Aorta (tissue), 5 donors: ENCODE results near the gene TTC21B. TPM values are rescaled to one million over a fixed set of nuclear protein-coding genes. Genes with fewer than 3 reads are reported as not detected.

Source experiments
- ATAC-seq: fragments of 200-7000 bp; cut with Tn5 transposase; one replicate; pipeline ENCODE4 v1.9.1; 2022; ENCODE audit warnings: moderate library complexity; ENCODE audit not compliant: low FRiP score
- DNase-seq, 2 donors: peaks; one replicate each; pipeline ENCODE4 v3.0.0-alpha.2; 2020
- H3K27ac ChIP-seq, 2 donors: one replicate each; pipeline ENCODE4 v1.5.1; 2013; ENCODE audit warnings: low read length in 2 of 2, mild to moderate bottlenecking in 2 of 2, moderate library complexity in 2 of 2, control low read depth in 1 of 2, inconsistent platforms in 1 of 2, low read depth in 1 of 2
- H3K27me3 ChIP-seq, 2 donors: one replicate each; pipeline ENCODE4 v1.6.1; 2013; ENCODE audit warnings: control low read depth in 1 of 2, low read length in 1 of 2, mild to moderate bottlenecking in 1 of 2, moderate library complexity in 1 of 2; ENCODE audit not compliant: insufficient read depth in 2 of 2, control insufficient read depth in 1 of 2
- H3K36me3 ChIP-seq, 2 donors: one replicate each; pipeline ENCODE4 v1.6.1; 2013; ENCODE audit warnings: control low read depth in 1 of 2, low read length in 1 of 2, mild to moderate bottlenecking in 1 of 2; ENCODE audit not compliant: insufficient read depth in 2 of 2, control insufficient read depth in 1 of 2
- H3K4me1 ChIP-seq, 2 donors: one replicate each; pipeline ENCODE4 v1.6.1; 2013; ENCODE audit warnings: low read length in 2 of 2, control low read depth in 1 of 2, mild to moderate bottlenecking in 1 of 2, moderate library complexity in 1 of 2; ENCODE audit not compliant: insufficient read depth in 2 of 2, control insufficient read depth in 1 of 2
- H3K4me3 ChIP-seq, 2 donors: one replicate each; pipeline ENCODE4 v1.5.1; 2013; ENCODE audit warnings: low read length in 2 of 2, control low read depth in 1 of 2, mild to moderate bottlenecking in 1 of 2
- H3K9me3 ChIP-seq: one replicate; pipeline ENCODE4 v1.6.1; 2013; ENCODE audit warnings: mild to moderate bottlenecking, low read length; ENCODE audit not compliant: control insufficient read depth
- WGBS, 2 donors: extraction: QIAGEN DNeasy Blood & Tissue Kit; methylation state at CpG; one replicate each; pipeline ENCODE4 v1.1.7; 2013; 5-methylcytosine and 5-hydroxymethylcytosine counted together
- intact Hi-C, 2 donors: fragments of 100-400 bp; cut with DNase I; formaldehyde crosslinking; loops; one replicate each; pipeline versions ENCODE4 v1.14.2 to v1.15.0; 2022
- polyA plus RNA-seq, 2 donors: library from polyadenylated mRNA; stranded (reverse); fragments of 200-250 nt; gene quantifications; one replicate each; pipeline ENCODE4 v1.2.3, GENCODE V29; 2013
- total RNA-seq, 2 donors: library from RNA; stranded (reverse); fragmentation: NEBNext Ultra II Directional; extraction: Animal tissue kit (Norgen Biotek cat#: 25700); gene quantifications; one replicate each; pipeline ENCODE4 v1.2.1, GENCODE V29; 2021
- donor health status: healthy with polysubstance abuse.
- donor health status: Bipolar disorder and iron deficiency.
- donor health status: DM: no; HTN: no; CAD: no.
- donor health status: DM: no; HTN: no; CAD: no.
- donor health status: DM: yes; HTN: yes; CAD: no.

TTC21B gene
- total and polyA plus RNA-seq, 4 donors = 3.1 to 31.8 (median 16.9) TPM

DNA sequence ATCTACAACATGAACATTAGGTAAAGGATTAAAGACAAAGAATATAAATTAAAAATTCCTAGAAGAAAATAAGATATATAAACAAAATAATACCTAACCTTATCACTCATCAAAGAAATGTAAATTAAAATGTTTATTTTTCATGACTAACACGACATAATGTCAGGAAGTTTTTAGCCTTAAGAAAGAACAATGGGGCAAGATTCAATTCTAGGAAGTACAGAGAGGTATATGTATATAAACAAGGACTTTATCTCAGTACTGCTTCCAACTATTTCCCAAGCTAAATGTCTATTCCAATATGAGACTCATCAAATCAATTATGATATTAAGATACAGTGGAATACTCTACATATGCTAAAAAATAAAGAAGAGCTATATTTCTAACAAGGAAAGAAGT, 44.1 kb downstream of the TTC21B start:
- Histone ChIP-seq H3K27me3 (no peaks in the 10 kb centered on the region), H3K9me3 (no peaks in the 10 kb centered on the region), H3K4me3 (no peak overlapping the region), H3K4me1 (no peaks in the 10 kb centered on the region), H3K36me3 (no peaks in the 10 kb centered on the region), H3K27ac (no peak overlapping the region)
- DNase-seq = no peak
- 55 to 57% methylated on average over 1 of the region's 1 CpG for WGBS, 2 donors
- ATAC-seq = no peak
- intact Hi-C loops = no loop called here

DNA sequence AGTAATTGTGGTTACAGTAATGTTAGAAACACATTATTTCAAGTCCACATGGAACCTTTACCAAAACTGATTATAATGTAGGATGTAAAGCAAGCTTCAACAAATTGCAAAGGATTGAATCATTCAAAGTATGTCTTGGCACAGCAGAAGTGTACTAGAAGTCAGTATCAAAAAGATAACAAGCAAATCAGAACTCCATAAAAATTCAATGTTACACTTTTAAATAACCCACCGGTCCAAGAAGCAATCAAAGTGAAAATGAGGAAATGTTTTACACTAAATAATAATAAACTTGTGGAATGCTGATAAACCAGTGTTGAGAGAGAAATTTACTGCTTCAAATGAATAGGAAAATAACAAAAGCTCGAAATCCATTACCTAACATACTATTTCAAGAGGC, 47.7 kb downstream of the TTC21B start:
- intact Hi-C loops = no loop called here
- H3K27me3 ChIP-seq = no peaks in the 10 kb centered on the region
- no peak overlapping the region for H3K27ac ChIP-seq
- H3K4me3 ChIP-seq = no peak overlapping the region
- DNase-seq (no peak), ATAC-seq (no peak)
- peaks cover 0 to 2% of the 10 kb centered on the region in 2 donors for H3K4me1 ChIP-seq
- WGBS, 2 donors = 29 to 31% methylated on average over 2 of the region's 2 CpGs
- H3K36me3 ChIP-seq = peaks cover 1 to 4% of the 10 kb centered on the region in 2 donors
- H3K9me3 ChIP-seq = no peaks in the 10 kb centered on the region

DNA sequence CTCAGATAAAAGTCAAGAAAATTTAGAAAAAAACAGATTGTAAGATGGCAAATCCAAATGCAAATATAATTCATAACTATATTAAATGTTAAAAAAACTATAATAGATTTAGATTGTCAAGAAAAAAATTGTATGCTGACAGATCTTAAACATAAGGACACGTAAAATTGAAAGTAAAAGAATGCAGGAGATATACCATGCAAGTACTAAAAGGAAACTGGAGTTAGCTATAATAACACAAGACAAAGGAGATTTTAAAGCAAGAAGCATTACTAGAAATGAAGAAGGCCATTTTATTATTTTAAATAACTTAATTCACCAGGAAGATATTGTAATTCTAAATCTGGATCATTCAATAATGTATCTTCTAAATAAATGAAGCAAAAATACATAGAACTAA, 48.3 kb downstream of the TTC21B start:
- intact Hi-C loops = no loop called here
- H3K4me1 ChIP-seq = peaks cover 0 to 2% of the 10 kb centered on the region in 2 donors
- no peak overlapping the region for H3K4me3 ChIP-seq
- H3K27ac ChIP-seq = no peak overlapping the region
- no peak for DNase-seq
- peaks cover 2 to 4% of the 10 kb centered on the region in 2 donors for H3K36me3 ChIP-seq
- H3K9me3 ChIP-seq = no peaks in the 10 kb centered on the region
- WGBS, 2 donors = 85 to 97% methylated on average over 1 of the region's 1 CpG
- no peak for ATAC-seq
- no peaks in the 10 kb centered on the region for H3K27me3 ChIP-seq

DNA sequence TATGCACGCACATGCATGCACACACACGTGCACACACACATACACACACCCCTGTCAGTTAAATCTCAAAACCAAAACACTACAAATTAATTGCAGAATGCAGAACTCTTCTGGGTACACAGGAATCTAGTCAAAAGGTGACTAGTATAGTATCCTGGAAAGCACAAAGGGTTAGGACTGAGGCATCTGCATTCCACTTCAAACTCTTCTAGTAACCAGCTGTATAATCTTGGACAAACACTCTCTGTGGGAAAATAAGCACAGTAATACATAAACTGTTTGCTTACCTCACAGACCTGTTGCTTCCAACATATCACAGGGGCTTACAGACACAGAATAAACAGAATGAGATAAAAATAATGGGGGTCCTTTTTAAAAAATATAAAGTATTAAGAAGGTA, 49.1 kb downstream of the TTC21B start:
- intact Hi-C loops = no loop called here
- Histone ChIP-seq H3K9me3 (no peaks in the 10 kb centered on the region), H3K4me1 (peaks cover 0 to 2% of the 10 kb centered on the region in 2 donors), H3K4me3 (no peak overlapping the region), H3K27me3 (no peaks in the 10 kb centered on the region), H3K36me3 (peaks cover 2 to 4% of the 10 kb centered on the region in 2 donors), H3K27ac (no peak overlapping the region)
- 92 to 95% methylated on average over 2 of the region's 2 CpGs for WGBS, 2 donors
- ATAC-seq = no peak
- no peak for DNase-seq

DNA sequence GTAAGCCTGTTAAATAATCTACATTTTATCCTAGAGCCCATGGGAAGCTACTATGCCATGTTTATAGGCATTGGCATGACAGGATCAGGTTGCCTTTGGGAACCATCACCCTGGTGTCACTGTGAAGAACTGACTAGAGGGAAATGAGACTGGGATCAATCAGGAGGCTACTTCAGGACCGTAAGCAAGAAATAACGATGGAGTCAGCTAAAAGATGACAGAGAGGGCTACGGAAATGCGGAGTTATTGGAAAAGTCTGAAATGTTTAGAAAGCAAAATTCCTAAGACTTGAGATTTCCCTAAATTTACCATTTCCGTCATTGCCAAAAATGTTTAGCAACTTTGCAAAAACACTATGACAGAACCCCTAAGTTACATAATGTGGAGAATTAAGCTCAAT, 50.2 kb downstream of the TTC21B start:
- no peaks in the 10 kb centered on the region for H3K27me3 ChIP-seq
- no peak overlapping the region for H3K4me3 ChIP-seq
- no peak for ATAC-seq
- intact Hi-C loops = no loop called here
- WGBS, 2 donors = 95% methylated on average over 5 of the region's 5 CpGs
- no peak overlapping the region for H3K27ac ChIP-seq
- H3K36me3 ChIP-seq = peaks cover 2 to 4% of the 10 kb centered on the region in 2 donors
- peaks cover 0 to 2% of the 10 kb centered on the region in 2 donors for H3K4me1 ChIP-seq
- no peaks in the 10 kb centered on the region for H3K9me3 ChIP-seq
- DNase-seq = no peak

DNA sequence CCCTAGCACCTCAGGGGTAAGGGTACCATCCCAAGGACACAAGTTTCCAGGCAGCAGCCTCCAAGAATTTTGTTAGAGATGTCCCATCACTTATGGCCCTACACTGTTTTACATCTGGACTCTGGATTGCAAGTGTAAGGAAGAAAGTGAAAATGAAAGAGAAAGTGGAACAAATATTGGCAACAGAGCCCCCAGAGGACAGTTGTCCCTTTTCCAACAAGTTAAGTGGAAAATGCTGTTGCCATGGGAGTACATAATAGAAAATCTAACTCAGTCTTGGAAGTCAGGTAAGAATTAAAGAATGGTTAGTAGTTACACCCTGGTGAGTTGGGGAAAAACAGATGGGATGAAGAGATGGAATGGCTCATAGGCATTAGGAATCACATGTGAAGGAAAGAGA, 50.6 kb downstream of the TTC21B start:
- ATAC-seq (no peak), DNase-seq (no peak)
- no peak overlapping the region for H3K27ac ChIP-seq
- no peak overlapping the region for H3K4me3 ChIP-seq
- peaks cover 2 to 4% of the 10 kb centered on the region in 2 donors for H3K36me3 ChIP-seq
- no peaks in the 10 kb centered on the region for H3K27me3 ChIP-seq
- intact Hi-C loops = no loop called here
- peaks cover 0 to 2% of the 10 kb centered on the region in 2 donors for H3K4me1 ChIP-seq
- H3K9me3 ChIP-seq = no peaks in the 10 kb centered on the region

DNA sequence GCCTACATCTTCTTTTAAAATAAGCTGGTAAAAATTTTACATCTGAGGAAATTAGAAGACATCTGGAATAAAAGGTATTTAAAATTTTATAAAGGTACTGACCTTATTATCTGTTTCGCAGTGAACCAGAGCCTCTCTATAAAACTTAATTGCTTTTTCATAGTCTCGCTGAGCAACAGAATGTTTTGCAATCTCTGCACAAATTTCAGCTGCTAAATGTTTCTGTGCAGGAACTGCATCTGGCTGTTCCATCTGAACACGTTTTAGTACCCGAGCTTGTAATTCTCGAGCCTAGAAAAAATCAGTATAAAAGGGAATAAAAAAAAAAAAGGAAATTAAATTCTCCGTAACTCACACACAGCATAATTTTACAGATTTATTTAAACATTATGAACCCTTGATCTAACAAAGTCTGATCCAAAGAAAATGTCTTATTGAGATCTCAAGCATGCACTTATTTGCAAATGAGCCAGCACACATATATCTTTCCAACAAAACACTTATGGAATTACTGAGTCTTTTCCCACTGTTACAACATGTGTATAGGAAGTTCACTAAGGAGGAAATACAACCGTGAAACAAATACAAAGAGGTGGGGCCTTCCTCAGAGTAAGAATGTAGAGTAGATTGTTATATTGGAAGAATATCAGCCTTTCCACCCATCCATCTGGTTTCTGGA, 51.8 kb downstream of the TTC21B start:
- 58 to 66% methylated on average over 7 of the region's 7 CpGs for WGBS, 2 donors
- intact Hi-C loops = no loop called here

DNA sequence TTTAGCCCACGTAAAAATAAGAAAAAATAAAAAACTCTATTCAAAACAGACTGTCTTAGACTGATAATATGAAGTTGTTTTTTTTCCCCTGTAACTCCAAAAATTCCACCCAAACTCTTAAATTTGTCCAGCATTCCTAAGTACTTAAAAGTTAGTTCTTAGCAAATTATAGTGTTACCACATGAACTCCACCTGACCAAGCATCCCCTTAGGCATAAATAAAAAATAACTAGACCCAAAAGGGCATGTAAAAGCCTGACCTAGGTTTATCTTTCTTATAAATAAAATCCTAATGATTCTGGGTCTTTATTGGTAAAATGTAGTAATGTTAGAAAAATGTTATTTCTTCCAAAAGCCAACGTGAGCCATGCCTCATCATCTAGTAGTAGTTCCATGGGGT, 54.3 kb downstream of the TTC21B start:
- Histone ChIP-seq H3K4me3 (no peak overlapping the region), H3K36me3 (peaks cover 4 to 6% of the 10 kb centered on the region in 2 donors), H3K27ac (no peak overlapping the region), H3K27me3 (no peaks in the 10 kb centered on the region), H3K9me3 (no peaks in the 10 kb centered on the region), H3K4me1 (peaks cover 0 to 2% of the 10 kb centered on the region in 2 donors)
- no peak for ATAC-seq
- DNase-seq = no peak
- WGBS, 2 donors = 46 to 55% methylated on average over 2 of the region's 2 CpGs
- intact Hi-C loops = no loop called here

More for the DNA sequence above, 51.8 kb downstream of the TTC21B start:
- Histone ChIP-seq H3K4me1 (peaks cover 0 to 2% of the 10 kb centered on the region in 2 donors), H3K27ac (no peak overlapping the region), H3K36me3 (peaks cover 4 to 6% of the 10 kb centered on the region in 2 donors), H3K4me3 (no peak overlapping the region), H3K9me3 (no peaks in the 10 kb centered on the region), H3K27me3 (no peaks in the 10 kb centered on the region)
- DNase-seq (no peak), ATAC-seq (no peak)

DNA sequence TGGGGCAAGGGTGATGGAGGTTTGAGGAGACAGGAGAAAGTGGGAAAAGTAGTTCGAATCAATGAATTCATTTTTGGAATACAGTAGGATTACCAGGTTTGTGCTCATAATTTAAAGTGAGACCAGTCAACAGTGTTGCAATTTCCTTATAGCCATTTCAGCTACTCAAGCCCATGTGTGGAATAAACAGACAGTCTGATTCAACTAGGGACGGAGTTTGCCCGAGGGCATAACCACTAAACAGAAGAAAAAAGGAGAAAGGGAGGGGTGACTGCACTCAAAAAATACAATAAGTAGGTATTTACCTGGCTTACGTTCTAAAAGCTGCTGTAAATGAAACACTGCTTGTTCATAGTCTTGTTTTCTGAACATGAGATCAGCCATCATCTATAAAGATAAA, 55.2 kb downstream of the TTC21B start:
- intact Hi-C loops = no loop called here
- H3K27ac ChIP-seq = no peak overlapping the region
- ATAC-seq (no peak), DNase-seq (no peak)
- peaks cover 4 to 8% of the 10 kb centered on the region in 2 donors for H3K36me3 ChIP-seq
- H3K27me3 ChIP-seq = no peaks in the 10 kb centered on the region
- peaks cover 0 to 2% of the 10 kb centered on the region in 2 donors for H3K4me1 ChIP-seq
- no peak overlapping the region for H3K4me3 ChIP-seq
- no peaks in the 10 kb centered on the region for H3K9me3 ChIP-seq
- WGBS, 2 donors = 90 to 91% methylated on average over 4 of the region's 4 CpGs
